NCI-H187 treated with DMSO at 0.1 percent for 48 hours (cell line): ENCODE data around the gene ARHGAP42.
"Not testable (repeated sequence)": the region's sequence is repeated elsewhere in the genome, so short reads cannot be mapped to it uniquely, and the experiment has no call there.

Source experiments
- DNase-seq: peaks from one replicate; lab custom pipeline; 2025; lab: John Stamatoyannopoulos, UW

The ARHGAP42 gene

GRCh38 chr11:100965346-100965745, 278.3 kb downstream of the ARHGAP42 start:
- DNase-seq: no peak

GRCh38 chr11:100966366-100966765, 279.3 kb downstream of the ARHGAP42 start:
- DNase-seq: no peak

- no peak for DNase-seq
Measured at GRCh38 chr11:100969008-100969407, 281.9 kb downstream of the ARHGAP42 start.

GRCh38 chr11:100970283-100971164, 283.4 kb downstream of the ARHGAP42 start:
- no peak for DNase-seq

- DNase-seq: no peak
Measured at GRCh38 chr11:100972046-100972445, 285.0 kb downstream of the ARHGAP42 start.

- DNase-seq: no peak
Measured at GRCh38 chr11:100978442-100978841, 291.4 kb downstream of the ARHGAP42 start.

GRCh38 chr11:100978939-100979338, 291.9 kb downstream of the ARHGAP42 start:
- DNase-seq: no peak

GRCh38 chr11:100980156-100980555, 293.1 kb downstream of the ARHGAP42 start:
- DNase-seq: no peak

GRCh38 chr11:100981196-100981824, 294.2 kb downstream of the ARHGAP42 start:
- no peak for DNase-seq

GRCh38 chr11:100984668-100985067, 297.6 kb downstream of the ARHGAP42 start:
- no peak for DNase-seq

- DNase-seq: no peak
Measured at GRCh38 chr11:100990931-100991330, 303.8 kb downstream of the ARHGAP42 start.

GRCh38 chr11:100991541-100991940, 304.5 kb downstream of the ARHGAP42 start:
- DNase-seq: no peak

GRCh38 chr11:100994966-100995365, 307.9 kb downstream of the ARHGAP42 start:
- DNase-seq: no peak

- DNase-seq: no peak
Measured at GRCh38 chr11:100999756-101000155, 312.7 kb downstream of the ARHGAP42 start.

- no peak for DNase-seq
Measured at GRCh38 chr11:101003468-101003867, 316.4 kb downstream of the ARHGAP42 start.

GRCh38 chr11:101008961-101009689, 322.0 kb downstream of the ARHGAP42 start:
- no peak for DNase-seq

GRCh38 chr11:101009690-101010055, 322.6 kb downstream of the ARHGAP42 start:
- no peak for DNase-seq

GRCh38 chr11:101010899-101011298, 323.8 kb downstream of the ARHGAP42 start:
- DNase-seq: no peak

- DNase-seq: no peak
Measured at GRCh38 chr11:101011881-101012280, 324.8 kb downstream of the ARHGAP42 start.

GRCh38 chr11:101013702-101014101, 326.6 kb downstream of the ARHGAP42 start:
- DNase-seq: not testable (repeated sequence)

GRCh38 chr11:101014600-101015285, 327.7 kb downstream of the ARHGAP42 start:
- DNase-seq: no peak

- DNase-seq: no peak
Measured at GRCh38 chr11:101019870-101020269, 332.8 kb downstream of the ARHGAP42 start.
